Measurements from ENCODE around the gene ZNF496. TPM values are rescaled to one million over a fixed set of nuclear protein-coding genes. Genes with fewer than 3 reads are reported as not detected.

The ZNF496 gene
- total and polyA plus RNA-seq, 9 of the 15 experiments (the other 6 are each of a cell fraction or from before 2014, with no cell fraction given): 4.3 to 54.0 (median 31.3) TPM

DNA sequence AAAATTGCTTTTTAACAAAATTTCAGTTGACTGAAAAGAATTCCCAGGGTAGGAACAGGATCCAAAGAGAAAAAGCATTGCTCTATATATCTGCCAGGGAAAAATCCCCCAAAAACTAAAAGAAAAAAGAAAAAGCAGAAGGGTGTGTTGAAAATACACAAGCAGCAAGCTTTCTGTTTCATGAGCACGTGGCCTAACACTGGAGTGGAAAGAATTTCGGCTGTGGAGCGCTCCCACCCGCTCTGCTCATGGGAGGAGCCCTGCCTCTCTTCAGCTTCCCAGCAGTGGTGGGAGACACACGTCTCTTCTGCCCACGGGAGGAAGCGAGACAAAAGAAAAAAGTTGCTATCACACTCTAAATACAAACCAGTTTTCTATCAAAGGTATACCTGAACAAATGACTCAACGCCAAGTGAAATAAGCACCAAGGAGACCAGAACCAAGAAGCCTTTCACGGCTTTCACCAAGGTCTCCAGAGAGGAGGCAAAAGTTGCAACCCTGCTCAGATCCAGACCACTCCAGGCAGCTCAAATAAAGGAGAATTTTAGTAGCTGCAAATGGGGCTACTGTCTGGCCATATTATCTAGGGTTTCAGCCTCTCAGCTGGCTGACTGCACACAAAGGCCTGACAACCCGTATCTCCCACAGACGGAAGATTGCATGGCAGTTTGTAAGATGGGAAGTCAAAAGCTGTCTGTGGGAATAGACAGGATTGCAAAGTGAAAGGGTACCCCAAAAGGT is 29.5 kb upstream of the ZNF496 start (continued):
- TF ChIP-seq, protein P1, sequence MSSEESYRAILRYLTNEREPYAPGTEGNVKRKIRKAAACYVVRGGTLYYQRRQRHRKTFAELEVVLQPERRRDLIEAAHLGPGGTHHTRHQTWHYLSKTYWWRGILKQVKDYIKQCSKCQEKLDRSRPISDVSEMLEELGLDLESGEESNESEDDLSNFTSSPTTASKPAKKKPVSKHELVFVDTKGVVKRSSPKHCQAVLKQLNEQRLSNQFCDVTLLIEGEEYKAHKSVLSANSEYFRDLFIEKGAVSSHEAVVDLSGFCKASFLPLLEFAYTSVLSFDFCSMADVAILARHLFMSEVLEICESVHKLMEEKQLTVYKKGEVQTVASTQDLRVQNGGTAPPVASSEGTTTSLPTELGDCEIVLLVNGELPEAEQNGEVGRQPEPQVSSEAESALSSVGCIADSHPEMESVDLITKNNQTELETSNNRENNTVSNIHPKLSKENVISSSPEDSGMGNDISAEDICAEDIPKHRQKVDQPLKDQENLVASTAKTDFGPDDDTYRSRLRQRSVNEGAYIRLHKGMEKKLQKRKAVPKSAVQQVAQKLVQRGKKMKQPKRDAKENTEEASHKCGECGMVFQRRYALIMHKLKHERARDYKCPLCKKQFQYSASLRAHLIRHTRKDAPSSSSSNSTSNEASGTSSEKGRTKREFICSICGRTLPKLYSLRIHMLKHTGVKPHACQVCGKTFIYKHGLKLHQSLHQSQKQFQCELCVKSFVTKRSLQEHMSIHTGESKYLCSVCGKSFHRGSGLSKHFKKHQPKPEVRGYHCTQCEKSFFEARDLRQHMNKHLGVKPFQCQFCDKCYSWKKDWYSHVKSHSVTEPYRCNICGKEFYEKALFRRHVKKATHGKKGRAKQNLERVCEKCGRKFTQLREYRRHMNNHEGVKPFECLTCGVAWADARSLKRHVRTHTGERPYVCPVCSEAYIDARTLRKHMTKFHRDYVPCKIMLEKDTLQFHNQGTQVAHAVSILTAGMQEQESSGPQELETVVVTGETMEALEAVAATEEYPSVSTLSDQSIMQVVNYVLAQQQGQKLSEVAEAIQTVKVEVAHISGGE (CRISPR knock-in tag; IDR thresholded peaks at IDR 0.05): 0 out of 6 replicates have a peak, but pooled peaks of 1 of the 3 experiments have one; percentile 36
- TF ChIP-seq BCL6 (CRISPR knock-in tag; IDR thresholded peaks at IDR 0.05): 0 out of 2 replicates have a peak, but pooled peaks have one; percentile 7
- TF ChIP-seq ZBTB17 (CRISPR knock-in tag; IDR thresholded peaks at IDR 0.05): peak; percentile 76; the same call in 1 of the 2 replicates
- TF ChIP-seq ZNF316 (IDR thresholded peaks at IDR 0.05): no peak
- no peak for TF ChIP-seq ZNF239 (CRISPR knock-in tag; IDR thresholded peaks at IDR 0.05)
- TF ChIP-seq, protein P2, sequence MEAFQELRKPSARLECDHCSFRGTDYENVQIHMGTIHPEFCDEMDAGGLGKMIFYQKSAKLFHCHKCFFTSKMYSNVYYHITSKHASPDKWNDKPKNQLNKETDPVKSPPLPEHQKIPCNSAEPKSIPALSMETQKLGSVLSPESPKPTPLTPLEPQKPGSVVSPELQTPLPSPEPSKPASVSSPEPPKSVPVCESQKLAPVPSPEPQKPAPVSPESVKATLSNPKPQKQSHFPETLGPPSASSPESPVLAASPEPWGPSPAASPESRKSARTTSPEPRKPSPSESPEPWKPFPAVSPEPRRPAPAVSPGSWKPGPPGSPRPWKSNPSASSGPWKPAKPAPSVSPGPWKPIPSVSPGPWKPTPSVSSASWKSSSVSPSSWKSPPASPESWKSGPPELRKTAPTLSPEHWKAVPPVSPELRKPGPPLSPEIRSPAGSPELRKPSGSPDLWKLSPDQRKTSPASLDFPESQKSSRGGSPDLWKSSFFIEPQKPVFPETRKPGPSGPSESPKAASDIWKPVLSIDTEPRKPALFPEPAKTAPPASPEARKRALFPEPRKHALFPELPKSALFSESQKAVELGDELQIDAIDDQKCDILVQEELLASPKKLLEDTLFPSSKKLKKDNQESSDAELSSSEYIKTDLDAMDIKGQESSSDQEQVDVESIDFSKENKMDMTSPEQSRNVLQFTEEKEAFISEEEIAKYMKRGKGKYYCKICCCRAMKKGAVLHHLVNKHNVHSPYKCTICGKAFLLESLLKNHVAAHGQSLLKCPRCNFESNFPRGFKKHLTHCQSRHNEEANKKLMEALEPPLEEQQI (IDR thresholded peaks at IDR 0.05): no peak
- TF ChIP-seq, protein P3, sequence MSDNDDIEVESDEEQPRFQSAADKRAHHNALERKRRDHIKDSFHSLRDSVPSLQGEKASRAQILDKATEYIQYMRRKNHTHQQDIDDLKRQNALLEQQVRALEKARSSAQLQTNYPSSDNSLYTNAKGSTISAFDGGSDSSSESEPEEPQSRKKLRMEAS (CRISPR knock-in tag; IDR thresholded peaks at IDR 0.05): peak; percentile 82
- TF ChIP-seq ZNF668 (CRISPR knock-in tag; IDR thresholded peaks at IDR 0.05): peak; percentile 58; the same call in 1 of the 2 replicates
- TF ChIP-seq, protein P4, sequence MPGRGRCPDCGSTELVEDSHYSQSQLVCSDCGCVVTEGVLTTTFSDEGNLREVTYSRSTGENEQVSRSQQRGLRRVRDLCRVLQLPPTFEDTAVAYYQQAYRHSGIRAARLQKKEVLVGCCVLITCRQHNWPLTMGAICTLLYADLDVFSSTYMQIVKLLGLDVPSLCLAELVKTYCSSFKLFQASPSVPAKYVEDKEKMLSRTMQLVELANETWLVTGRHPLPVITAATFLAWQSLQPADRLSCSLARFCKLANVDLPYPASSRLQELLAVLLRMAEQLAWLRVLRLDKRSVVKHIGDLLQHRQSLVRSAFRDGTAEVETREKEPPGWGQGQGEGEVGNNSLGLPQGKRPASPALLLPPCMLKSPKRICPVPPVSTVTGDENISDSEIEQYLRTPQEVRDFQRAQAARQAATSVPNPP (IDR thresholded peaks at IDR 0.05; ENCODE audit: borderline replicate concordance, insufficient read depth, insufficient read length): no peak
- 0 out of 2 replicates have a peak, but pooled peaks have one; percentile 31 for TF ChIP-seq NFATC3 (IDR thresholded peaks at IDR 0.05)
- no peak for TF ChIP-seq NR2F6 (CRISPR knock-in tag; IDR thresholded peaks at IDR 0.05)
- TF ChIP-seq SMAD4 (CRISPR knock-in tag; conservative IDR thresholded peaks at IDR 0.05): peak; percentile 93
- peak; percentile 90 for TF ChIP-seq ZNF589 (CRISPR knock-in tag; IDR thresholded peaks at IDR 0.05; ENCODE audit: low read depth)
- no peak for TF ChIP-seq RUNX1 (IDR thresholded peaks at IDR 0.05; ENCODE audit: low read depth)
- 0 out of 2 replicates have a peak, but pooled peaks have one; percentile 48 for TF ChIP-seq ZNF695 (CRISPR knock-in tag; IDR thresholded peaks at IDR 0.05)
- TF ChIP-seq FOXA3 (CRISPR knock-in tag; conservative IDR thresholded peaks at IDR 0.05 in 1 of 2, IDR thresholded peaks at IDR 0.05 in 1 of 2): peak in 1 of 2 experiments; percentile 21; a peak in 1 of 4 replicates
- peak; percentile 59; the same call in 1 of the 2 replicates for TF ChIP-seq ZKSCAN8 (CRISPR knock-in tag; IDR thresholded peaks at IDR 0.05)
- no peak for TF ChIP-seq ZNF263 (CRISPR knock-in tag; IDR thresholded peaks at IDR 0.05; ENCODE audit: borderline replicate concordance)
- TF ChIP-seq NFXL1 (CRISPR knock-in tag; IDR thresholded peaks at IDR 0.05): 0 out of 2 replicates have a peak, but pooled peaks have one; percentile 75
